AG04449 (cell line): ENCODE measurements around the gene CD27.

Experiments
- CTCF ChIA-PET: fragments of 350-600 bp; formaldehyde crosslinking; extraction: SDS; loops from one replicate; lab custom pipeline; 2021; ENCODE audit warnings: antibody characterized with exemption; lab: Yijun Ruan, JAX
- POLR2A ChIA-PET: fragments of 400-600, 350-600 bp; formaldehyde crosslinking; extraction: SDS; loops from one replicate; lab custom pipeline; 2020; ENCODE audit warnings: antibody characterized with exemption, inconsistent platforms; lab: Yijun Ruan, JAX
- DNase-seq: peaks from one replicate; pipeline ENCODE4 v3.0.0-alpha.2; 2010; ENCODE audit warnings: low read depth, low spot score
- H3K4me3 ChIP-seq: 2 replicates; pipeline ENCODE4 v1.5.1; 2011; ENCODE audit warnings: low read depth, mild to moderate bottlenecking, control low read depth, low read length
- TF ChIP-seq, protein P1 (sequence below): IDR thresholded peaks from one replicate; pipeline ENCODE4 v1.5.1; 2011; ENCODE audit warnings: mild to moderate bottlenecking, moderate library complexity, low read length, control low read depth, inconsistent platforms; ENCODE audit not compliant: insufficient read depth; ENCODE audit errors: missing control alignments

Gene CD27

DNA sequence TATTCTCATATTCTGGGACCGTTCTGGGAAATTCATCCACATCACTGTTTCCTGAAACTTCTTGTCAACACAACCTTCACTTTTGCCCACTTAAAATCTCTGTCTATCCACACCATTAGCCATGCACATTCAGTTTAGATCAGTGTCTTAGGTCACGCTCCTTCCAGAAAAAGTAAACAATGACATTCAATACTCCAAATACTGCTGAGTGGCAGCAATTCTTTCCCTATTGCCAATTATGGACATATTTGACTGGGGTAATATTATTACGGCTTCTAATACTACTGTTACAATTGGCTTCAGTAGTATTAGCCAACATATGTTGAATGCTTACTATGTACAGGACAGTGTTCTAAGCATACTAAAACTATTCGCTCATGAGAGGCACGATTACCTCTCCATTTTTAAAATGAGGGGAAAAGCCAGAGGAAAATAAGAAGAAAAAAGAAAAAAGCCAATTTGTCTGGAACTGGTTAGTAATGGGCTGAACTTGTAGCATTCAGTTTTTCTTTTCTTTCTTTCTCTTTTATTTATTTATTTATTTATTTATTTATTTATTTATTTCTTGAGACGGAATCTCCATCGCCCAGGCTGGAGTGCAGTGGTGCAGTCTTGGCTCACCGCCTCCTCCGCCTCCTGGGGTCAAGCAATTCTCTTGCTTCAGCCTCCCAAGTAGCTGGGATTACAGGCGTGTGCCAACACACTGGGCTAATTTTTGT is 37.4 kb upstream of the CD27 start:
- ChIA-PET CTCF (interaction anchor here (2.5 kb wide), 1 partner anchor 17 kb away, joined by 9 read pairs; no protein-coding TSS in a partner anchor), POLR2A (no interaction called here)
- TF ChIP-seq, protein P1, sequence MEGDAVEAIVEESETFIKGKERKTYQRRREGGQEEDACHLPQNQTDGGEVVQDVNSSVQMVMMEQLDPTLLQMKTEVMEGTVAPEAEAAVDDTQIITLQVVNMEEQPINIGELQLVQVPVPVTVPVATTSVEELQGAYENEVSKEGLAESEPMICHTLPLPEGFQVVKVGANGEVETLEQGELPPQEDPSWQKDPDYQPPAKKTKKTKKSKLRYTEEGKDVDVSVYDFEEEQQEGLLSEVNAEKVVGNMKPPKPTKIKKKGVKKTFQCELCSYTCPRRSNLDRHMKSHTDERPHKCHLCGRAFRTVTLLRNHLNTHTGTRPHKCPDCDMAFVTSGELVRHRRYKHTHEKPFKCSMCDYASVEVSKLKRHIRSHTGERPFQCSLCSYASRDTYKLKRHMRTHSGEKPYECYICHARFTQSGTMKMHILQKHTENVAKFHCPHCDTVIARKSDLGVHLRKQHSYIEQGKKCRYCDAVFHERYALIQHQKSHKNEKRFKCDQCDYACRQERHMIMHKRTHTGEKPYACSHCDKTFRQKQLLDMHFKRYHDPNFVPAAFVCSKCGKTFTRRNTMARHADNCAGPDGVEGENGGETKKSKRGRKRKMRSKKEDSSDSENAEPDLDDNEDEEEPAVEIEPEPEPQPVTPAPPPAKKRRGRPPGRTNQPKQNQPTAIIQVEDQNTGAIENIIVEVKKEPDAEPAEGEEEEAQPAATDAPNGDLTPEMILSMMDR: no peak
- DNase-seq: no peak
- H3K4me3 ChIP-seq: no peak overlapping the region

- POLR2A ChIA-PET: no interaction called here
- CTCF ChIA-PET: no interaction called here
Observed at GRCh38 chr12:6416596-6416995, 28.2 kb upstream of the CD27 start.

GRCh38 chr12:6418796-6419195 is 26.0 kb upstream of the CD27 start:
- CTCF ChIA-PET: interaction anchor here (2.2 kb wide), 1 partner anchor 47 kb away, joined by 5 read pairs; no protein-coding TSS in a partner anchor
- DNase-seq: no peak
- TF ChIP-seq, protein P1: no peak
- no peak overlapping the region for H3K4me3 ChIP-seq
- POLR2A ChIA-PET: no interaction called here

More at GRCh38 chr12:6416596-6416995, 28.2 kb upstream of the CD27 start:
- TF ChIP-seq, protein P1: no peak
- no peak overlapping the region for H3K4me3 ChIP-seq
- DNase-seq: no peak

- TF ChIP-seq, protein P1: no peak
- DNase-seq: no peak
- no peak overlapping the region for H3K4me3 ChIP-seq
- CTCF ChIA-PET: interaction anchor here (0.7 to 2.2 kb wide), 5 partner anchors 37 to 137 kb away, joined by 3 to 5 read pairs (median 4); partner anchors contain the start of gene LTBR
- POLR2A ChIA-PET: no interaction called here
Observed at GRCh38 chr12:6420364-6420763, 24.4 kb upstream of the CD27 start.

GRCh38 chr12:6423267-6424007 is 21.3 kb upstream of the CD27 start:
- DNase-seq: peak; percentile 68
- TF ChIP-seq, protein P1: peak; percentile 78
- ChIA-PET POLR2A (interaction anchor here (0.6 to 1.5 kb wide), 5 partner anchors 47 to 115 kb away, joined by 3 to 8 read pairs (median 3); partner anchors contain the start of genes GAPDH and VAMP1), CTCF (interaction anchor here (0.6 to 9.5 kb wide), 35 partner anchors 8 to 273 kb away, joined by 3 to 199 read pairs (median 5); partner anchors contain the start of genes IFFO1, TAPBPL and VAMP1)
- H3K4me3 ChIP-seq: no peak overlapping the region

- H3K4me3 ChIP-seq: no peak overlapping the region
- TF ChIP-seq, protein P1: no peak
- DNase-seq: no peak
- POLR2A ChIA-PET: interaction anchor here (0.6 to 1.5 kb wide), 5 partner anchors 46 to 114 kb away, joined by 3 to 8 read pairs (median 3); partner anchors contain the start of genes GAPDH and VAMP1
- CTCF ChIA-PET: interaction anchor here (0.6 to 9.5 kb wide), 29 partner anchors 9 to 272 kb away, joined by 3 to 199 read pairs (median 7); partner anchors contain the start of genes IFFO1, TAPBPL and VAMP1
Observed at GRCh38 chr12:6424008-6424347, 20.8 kb upstream of the CD27 start.
